ENCODE results near the gene PTEN.

DNA sequence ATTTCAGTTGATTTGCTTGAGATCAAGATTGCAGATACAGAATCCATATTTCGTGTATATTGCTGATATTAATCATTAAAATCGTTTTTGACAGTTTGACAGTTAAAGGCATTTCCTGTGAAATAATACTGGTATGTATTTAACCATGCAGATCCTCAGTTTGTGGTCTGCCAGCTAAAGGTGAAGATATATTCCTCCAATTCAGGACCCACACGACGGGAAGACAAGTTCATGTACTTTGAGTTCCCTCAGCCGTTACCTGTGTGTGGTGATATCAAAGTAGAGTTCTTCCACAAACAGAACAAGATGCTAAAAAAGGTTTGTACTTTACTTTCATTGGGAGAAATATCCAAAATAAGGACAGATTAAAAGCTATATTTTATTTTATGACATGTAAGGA, 94.3 kb downstream of the PTEN start:
- no peak for TF ChIP-seq FOXP2 (optimal IDR thresholded peaks at IDR 0.05; ENCODE audit: borderline replicate concordance, extremely low read depth, extremely low read length, insufficient read depth)
- TF ChIP-seq, protein P1, sequence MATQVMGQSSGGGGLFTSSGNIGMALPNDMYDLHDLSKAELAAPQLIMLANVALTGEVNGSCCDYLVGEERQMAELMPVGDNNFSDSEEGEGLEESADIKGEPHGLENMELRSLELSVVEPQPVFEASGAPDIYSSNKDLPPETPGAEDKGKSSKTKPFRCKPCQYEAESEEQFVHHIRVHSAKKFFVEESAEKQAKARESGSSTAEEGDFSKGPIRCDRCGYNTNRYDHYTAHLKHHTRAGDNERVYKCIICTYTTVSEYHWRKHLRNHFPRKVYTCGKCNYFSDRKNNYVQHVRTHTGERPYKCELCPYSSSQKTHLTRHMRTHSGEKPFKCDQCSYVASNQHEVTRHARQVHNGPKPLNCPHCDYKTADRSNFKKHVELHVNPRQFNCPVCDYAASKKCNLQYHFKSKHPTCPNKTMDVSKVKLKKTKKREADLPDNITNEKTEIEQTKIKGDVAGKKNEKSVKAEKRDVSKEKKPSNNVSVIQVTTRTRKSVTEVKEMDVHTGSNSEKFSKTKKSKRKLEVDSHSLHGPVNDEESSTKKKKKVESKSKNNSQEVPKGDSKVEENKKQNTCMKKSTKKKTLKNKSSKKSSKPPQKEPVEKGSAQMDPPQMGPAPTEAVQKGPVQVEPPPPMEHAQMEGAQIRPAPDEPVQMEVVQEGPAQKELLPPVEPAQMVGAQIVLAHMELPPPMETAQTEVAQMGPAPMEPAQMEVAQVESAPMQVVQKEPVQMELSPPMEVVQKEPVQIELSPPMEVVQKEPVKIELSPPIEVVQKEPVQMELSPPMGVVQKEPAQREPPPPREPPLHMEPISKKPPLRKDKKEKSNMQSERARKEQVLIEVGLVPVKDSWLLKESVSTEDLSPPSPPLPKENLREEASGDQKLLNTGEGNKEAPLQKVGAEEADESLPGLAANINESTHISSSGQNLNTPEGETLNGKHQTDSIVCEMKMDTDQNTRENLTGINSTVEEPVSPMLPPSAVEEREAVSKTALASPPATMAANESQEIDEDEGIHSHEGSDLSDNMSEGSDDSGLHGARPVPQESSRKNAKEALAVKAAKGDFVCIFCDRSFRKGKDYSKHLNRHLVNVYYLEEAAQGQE (IDR thresholded peaks at IDR 0.05; ENCODE audit: insufficient read depth in 1 of 2, low read depth in 2 of 2, low read length in 2 of 2) = no peak
